GM18873 (cell line): Measurements from ENCODE around the gene GCNT1.
"Not testable (repeated sequence)": the region's sequence is repeated elsewhere in the genome, so short reads cannot be mapped to it uniquely, and the experiment has no call there.

ENCODE experiments used
- ATAC-seq: cut with Tn5 transposase; IDR thresholded peaks from one replicate; pipeline ENCODE4 v1.9.1; 2021; ENCODE audit warnings: mild to moderate bottlenecking, moderate library complexity, moderate number of reproducible peaks; ENCODE audit not compliant: unreplicated experiment, low FRiP score

The GCNT1 gene

GRCh38 chr9:76441551-76442322 lies 17.2 kb upstream of the GCNT1 start:
- no peak for ATAC-seq

GRCh38 chr9:76443887-76444286 lies 15.1 kb upstream of the GCNT1 start:
- ATAC-seq = no peak

- ATAC-seq = no peak
Measured at GRCh38 chr9:76444322-76444929, 14.6 kb upstream of the GCNT1 start.

- ATAC-seq = no peak
Measured at GRCh38 chr9:76445976-76446375, 13.0 kb upstream of the GCNT1 start.

- no peak for ATAC-seq
Measured at GRCh38 chr9:76448501-76448900, 10.5 kb upstream of the GCNT1 start.

GRCh38 chr9:76451234-76451633 lies 7.7 kb upstream of the GCNT1 start:
- ATAC-seq = no peak

GRCh38 chr9:76452839-76453238 lies 6.1 kb upstream of the GCNT1 start:
- no peak for ATAC-seq

- no peak for ATAC-seq
Measured at GRCh38 chr9:76453785-76454184, 5.2 kb upstream of the GCNT1 start.

- no peak for ATAC-seq
Measured at GRCh38 chr9:76454311-76454710, 4.7 kb upstream of the GCNT1 start.

GRCh38 chr9:76456202-76456926 lies 2.6 kb upstream of the GCNT1 start:
- no peak for ATAC-seq

GRCh38 chr9:76459694-76460635 lies 983 bp downstream of the GCNT1 start:
- no peak for ATAC-seq

GRCh38 chr9:76462126-76462525 lies 3.1 kb downstream of the GCNT1 start:
- no peak for ATAC-seq

- ATAC-seq = peak; percentile 36
Measured at GRCh38 chr9:76463211-76463610, 4.2 kb downstream of the GCNT1 start.

GRCh38 chr9:76464706-76465105 lies 5.7 kb downstream of the GCNT1 start:
- no peak for ATAC-seq

GRCh38 chr9:76465442-76466298 lies 6.7 kb downstream of the GCNT1 start:
- no peak for ATAC-seq

- no peak for ATAC-seq
Measured at GRCh38 chr9:76466299-76466605, 7.3 kb downstream of the GCNT1 start.

GRCh38 chr9:76474419-76474818 lies 15.4 kb downstream of the GCNT1 start:
- no peak for ATAC-seq

- ATAC-seq = no peak
Measured at GRCh38 chr9:76475686-76476085, 16.7 kb downstream of the GCNT1 start.

GRCh38 chr9:76477818-76478217 lies 18.8 kb downstream of the GCNT1 start:
- not testable (repeated sequence) for ATAC-seq

GRCh38 chr9:76478226-76478625 lies 19.2 kb downstream of the GCNT1 start:
- no peak for ATAC-seq
